ENCODE measurements around the gene FGL2.

GRCh38 chr7:77185866-77186265, 13.8 kb downstream of the FGL2 start:
- TF ChIP-seq CTCF (IDR thresholded peaks at IDR 0.05) (no peak), ZFX (IDR thresholded peaks at IDR 0.05; ENCODE audit: borderline replicate concordance) (no peak)

Measured in 22Rv1 (cell line).